HG03108 (cell line): ENCODE data around the gene SFXN2.

Source experiments
- ATAC-seq: cut with Tn5 transposase; IDR thresholded peaks from one replicate; pipeline ENCODE4 v1.9.1; 2021; ENCODE audit warnings: moderate library complexity; ENCODE audit not compliant: unreplicated experiment

The SFXN2 gene

DNA sequence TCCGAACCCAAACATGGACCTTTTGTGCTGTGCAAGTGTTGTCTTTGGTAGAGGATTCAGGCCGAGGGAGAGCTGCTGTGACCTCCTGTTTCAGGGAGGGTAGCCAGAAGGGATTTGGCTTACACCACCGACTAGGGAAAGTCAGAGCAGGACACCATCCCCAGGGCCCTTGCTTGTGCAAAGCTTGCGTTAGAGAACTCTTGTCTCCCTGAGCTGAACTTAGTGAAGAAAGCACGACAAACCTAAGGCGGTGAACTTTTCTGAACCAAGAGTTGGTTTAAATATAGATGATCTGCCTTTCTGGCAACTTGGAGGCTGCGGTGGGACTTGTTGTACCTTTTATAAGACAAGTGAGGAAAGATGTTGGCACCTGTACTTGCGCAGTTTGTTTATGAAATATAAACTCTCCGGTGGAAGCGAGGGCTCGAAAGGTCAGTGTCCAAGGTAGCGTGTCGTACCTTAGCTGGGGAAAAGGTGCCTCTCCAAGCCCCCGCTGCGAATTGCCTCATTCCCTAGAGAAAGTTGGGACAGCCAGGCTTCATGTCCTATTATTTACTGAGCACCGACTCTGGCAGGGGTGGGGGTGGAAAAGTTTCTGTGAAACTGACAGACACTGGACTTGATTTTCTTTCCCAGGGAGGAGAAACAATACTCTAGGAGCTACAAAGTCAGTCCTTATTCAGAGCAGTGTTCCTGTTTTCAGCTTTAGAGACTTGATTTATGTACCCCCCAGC, 60.9 kb downstream of the SFXN2 start:
- no peak for ATAC-seq

DNA sequence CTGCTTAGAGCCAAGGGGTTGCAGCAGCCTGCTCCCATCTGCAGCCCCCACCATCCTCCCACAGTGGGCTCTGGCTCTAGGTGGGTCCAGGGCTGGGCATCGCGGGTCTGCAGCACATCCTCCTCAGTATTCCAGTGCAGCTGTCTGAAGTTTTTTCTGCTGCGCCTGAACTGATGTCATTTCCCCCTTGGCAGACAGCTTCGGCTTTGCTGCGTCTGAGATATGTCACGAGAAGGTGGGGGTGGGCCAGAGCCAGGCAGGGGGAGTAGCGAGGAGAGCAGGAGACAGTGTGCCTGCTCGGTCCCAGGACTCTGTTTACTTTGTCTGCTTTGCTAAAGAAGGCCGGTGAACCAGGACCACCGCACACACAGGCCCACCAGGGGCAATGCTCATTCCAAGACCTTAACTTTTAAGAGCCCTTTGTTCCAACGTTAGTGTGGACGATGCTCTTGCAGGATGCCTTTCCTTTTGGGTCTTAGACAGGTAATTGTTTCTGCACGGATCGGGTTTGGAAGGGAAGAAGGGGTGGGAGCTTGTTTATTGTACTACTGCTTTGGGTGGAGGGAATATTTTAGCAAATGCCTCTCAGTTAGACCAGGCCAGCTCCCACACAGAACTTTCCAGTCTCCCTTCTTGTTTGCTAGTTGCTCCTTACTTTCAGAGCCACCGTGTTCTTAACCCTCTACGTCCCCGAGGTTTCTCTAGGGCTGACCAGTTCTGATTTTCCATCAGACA, 61.7 kb downstream of the SFXN2 start:
- no peak for ATAC-seq

DNA sequence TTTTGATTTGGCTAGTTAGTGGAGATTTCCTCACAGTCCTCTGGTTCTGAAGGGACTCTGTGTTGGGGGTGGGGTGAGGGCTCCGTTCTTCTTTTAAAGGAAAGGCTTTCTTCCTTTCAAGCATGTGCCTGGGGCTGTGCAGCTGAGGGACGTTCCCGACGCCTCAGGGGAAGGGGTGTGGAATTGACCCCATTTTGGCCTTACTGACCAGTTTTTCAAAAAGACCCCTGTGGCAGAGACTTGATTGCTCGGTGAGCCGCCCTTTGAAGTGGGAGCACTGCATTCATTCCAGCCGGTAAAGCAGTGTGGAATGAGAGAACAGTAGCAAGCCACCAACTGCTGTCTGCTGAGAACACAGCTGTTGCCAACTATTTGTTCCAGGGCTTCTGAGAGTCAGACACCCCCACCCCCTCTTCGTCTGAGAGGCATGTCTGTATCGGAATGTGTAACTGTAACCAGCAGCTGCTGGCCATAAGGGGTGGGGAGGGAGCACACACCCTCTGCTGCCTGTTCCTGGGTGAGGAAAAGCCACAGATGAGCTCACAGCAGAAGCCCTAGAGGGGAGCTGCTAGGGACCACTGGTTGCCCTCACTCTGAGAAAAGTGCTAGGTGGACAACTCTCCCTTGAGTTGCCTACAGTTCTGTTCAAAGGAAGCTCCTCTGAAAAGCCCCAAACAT, 62.5 kb downstream of the SFXN2 start:
- ATAC-seq: no peak

DNA sequence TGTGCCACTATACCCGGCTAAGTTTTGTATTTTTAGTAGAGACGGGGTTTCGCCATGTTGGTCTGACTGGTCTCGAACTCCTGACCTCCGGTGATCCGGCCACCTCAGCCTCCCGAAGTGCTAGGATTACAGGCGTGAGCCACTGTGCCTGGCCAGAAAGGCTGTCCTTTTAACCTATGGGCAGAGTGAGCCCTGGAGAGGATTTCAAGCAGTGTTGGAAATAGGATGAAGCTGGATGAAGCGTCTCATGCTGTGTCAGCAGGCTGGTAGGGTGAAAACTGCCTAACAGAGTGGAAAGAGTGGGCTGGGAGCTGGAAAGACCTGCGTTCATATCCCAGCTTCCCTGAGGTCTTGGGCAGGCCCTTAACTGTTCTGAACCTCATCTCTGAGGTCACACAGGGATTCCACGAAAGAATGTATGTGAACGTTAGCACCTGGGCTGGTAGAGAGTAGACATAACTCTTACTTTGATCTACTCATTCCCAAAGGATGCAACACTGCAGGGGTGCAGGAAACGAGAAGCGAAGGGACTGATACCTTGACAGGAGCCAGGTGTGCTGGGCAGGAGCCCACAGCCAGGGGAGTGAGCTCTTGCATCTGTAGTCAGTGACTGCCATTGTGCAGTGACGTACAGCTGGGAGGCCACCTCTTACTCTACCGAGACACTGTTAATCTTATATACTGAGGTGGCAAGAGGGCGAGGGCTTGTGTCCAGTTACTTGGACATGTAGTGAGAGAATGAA, 63.4 kb downstream of the SFXN2 start:
- ATAC-seq: no peak

DNA sequence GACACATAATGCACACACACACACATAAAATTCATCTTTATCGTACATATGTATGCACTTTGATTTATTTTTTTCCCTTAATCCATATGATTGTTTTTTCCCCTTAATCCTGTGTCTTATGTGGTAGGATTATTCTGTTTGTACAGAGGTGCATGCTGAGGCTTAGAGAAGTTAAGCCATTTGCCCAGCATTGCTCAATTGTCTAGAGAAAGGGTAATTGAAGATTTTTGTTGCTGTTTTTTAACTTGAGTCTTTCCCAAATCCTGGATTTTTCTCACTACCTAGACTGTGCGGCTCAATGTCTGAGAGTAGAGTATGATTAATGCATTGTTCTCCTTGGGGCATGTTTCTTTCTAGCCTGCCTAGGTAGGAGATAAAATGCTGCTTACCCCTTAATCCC, 64.3 kb downstream of the SFXN2 start:
- ATAC-seq: no peak

DNA sequence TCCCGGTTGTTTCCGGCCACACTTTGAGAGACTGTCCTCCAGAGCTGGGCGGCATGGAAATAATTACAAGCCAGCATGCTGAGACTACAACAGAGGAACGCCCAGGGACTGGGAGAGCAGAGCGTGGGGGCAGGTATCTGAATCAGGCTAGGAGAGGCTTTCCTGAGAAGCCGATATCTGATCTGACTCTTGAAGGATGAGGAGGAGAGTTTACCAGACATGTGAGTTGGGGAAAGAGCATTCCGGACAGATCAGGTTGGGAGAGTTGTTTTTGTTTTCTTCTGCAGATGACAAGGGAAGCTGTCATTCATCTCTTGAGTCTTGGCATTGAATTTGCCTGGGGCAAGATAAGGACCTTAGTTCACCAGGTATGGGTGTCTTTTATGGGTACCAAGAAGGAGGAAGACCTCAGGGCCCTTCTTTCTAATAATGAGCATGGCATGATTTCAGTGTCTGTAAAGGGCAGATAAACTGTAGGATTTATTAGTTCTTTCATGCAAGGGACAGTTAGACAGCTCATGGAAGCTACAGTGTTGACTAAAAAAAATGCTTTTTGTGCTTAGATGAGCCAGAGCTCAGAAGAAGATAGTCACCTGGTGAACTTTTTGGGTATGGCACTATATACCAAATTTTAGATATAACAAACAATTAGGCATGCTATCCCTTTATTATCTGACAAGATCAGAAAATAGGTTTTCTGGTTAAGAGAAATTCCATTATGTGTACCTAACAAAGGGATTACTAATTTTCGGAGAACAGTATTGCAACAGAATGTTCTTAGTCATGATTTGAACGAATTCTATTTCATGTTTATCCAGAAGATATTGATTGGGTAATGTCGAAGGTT, 65.5 kb downstream of the SFXN2 start:
- ATAC-seq: no peak

DNA sequence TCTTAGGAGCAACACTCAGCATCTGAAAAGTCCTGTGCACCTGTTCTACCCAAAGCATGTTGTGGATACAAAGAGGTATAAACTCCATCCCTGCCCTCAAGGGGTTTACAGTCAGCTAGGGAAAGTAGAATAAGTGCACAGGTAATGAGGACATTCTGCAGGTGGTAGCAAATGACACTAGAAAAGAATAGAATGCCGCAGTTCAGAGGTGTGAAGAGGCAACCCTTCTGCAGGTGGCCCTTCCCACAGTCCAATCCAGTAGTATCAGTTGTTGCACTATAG, 66.0 kb downstream of the SFXN2 start:
- no peak for ATAC-seq

DNA sequence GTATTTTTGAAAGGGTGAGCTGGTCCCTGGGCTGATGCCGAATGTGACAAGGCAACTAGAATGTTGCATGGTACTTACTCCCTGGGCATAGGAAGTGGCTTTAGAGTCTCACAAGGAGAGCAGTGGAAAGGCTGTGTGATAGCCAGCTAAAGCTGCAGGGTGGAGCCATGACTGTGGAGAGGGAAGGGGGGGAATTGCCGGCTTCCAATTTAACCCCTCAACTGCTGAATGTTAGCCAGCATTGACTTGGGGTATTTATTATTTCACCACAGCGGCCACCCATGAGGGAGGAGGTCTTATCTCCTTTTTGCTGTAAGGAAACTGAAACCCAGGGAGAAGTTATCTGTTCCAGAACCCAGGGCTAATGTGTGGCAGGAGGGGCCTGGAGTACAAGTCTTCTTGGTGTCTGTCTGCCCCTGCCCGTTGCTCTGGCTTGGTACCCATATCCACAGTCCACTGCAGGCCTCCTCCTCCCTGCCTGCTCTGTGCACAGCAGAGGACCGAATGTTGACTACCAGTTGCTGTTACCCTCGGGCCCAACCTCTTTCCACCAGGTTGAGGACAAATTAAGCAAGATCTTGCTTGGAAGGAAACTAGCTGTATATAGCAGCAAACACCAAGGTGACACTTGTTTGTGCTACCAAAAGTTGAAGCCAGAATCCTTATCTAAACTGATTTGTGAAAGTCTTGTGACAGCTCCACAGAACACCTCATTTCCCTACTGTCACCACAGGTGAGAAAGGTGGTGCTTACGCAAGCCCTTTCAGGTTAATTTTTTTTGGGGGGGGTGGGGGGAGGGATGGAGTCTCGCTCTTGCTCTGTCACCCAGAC, 66.9 kb downstream of the SFXN2 start:
- ATAC-seq: no peak

DNA sequence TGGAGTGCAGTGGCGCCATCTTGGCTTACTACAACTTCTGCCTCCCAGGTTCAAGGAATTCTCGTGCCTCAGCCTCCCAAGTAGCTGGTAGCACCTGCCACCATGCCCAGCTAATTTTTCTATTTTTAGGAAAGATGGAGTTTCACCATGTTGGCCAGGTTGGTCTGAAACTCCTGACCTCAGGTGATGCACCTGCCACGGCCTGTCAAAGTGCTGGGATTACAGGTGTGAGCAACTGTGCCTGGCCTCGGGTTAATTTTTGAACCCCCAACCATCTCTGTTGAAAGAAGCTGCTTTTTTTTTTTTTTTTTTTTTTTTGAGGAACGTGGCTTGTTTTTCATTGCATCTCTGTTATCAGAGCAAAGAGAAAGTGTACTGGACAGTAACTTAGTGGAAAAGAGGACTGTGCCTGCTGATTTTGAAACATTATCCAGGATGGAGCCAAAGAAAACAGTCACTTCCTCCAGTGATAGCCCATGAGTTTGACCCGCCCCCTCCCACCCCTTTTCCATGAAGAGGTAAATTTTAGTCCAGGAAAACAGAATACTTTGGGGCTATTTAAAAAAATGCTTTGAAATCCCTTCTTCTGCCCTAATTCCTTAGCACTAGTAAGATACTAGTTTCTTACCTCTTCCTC, 67.6 kb downstream of the SFXN2 start:
- no peak for ATAC-seq

DNA sequence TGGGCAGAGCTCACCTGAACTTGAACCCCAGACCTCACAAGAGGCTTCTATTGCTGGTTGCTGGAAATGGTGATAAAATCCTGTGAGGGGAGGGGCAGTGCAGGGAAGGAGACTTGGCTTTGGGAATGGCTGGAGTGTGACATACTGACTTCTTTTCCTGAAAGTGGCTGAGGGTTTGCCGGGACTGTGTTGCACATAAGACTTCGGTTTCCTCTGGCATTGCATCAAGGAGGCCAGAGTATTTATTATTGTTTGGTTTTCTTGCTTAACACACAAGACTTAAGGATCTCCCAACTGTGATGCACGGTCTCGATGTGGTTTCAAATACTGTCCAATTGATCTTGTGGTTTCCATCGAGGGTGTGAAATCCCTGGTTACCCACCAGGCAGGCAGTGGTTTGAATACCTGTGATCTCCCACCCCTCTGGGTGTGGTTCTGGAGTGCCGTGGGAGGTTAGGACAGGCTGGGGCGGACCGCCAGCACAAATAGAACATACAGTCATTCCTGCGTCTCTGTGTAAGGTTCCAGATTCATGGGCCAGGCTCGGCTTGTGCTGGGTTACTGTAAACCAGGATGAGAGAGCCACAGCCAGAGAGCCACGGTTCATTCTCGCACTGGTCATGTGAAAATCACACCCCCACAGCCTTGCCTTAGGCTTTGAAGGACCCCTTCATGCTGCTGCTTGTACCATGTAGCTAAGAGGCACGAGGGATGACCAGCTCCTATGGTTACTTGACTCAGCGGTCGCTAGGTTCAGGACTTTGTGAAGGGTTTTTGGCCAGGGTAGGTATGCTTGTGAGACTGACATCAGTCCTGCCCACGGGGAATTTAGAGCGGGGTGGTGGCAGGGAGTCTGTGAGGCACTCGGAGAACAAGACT, 68.5 kb downstream of the SFXN2 start:
- ATAC-seq: no peak

DNA sequence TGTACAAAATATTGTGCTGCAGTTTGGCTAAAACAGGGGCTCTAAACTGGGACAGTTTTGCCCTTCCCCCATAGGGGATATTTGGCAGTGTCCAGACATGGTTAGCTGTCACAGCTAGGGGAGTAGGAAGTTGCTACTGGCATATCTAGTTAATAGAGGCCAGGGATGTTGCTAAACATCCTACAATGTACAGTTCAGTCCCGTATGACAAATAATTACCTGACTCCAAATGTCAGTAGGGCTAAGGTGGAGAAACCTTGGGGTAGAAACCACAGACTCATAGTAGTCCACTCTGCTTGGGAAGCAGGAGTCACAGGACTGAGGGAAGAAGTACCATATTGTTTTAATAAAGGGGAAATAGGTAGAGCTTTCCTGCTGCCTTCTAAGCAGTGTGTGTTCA, 69.1 kb downstream of the SFXN2 start:
- no peak for ATAC-seq

DNA sequence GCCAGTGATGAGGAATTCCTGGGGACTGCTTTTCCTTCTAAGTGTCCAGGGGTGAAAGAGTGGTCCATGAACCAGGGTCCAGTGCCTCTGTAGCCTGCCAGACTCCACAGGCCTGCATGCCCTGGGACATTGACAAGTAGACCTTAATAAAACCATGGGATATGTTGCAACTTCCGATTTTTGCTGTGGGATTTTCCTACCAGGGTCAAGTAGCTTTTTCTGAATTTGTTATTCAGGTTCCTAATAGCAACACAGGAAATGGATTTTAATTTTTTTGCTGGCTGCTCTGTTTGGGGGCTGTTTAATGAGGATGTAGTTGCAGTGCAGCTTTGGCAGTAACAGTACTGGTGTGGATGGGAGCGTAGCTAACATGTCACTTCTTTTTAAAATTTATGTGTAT, 71.4 kb downstream of the SFXN2 start:
- ATAC-seq: no peak

DNA sequence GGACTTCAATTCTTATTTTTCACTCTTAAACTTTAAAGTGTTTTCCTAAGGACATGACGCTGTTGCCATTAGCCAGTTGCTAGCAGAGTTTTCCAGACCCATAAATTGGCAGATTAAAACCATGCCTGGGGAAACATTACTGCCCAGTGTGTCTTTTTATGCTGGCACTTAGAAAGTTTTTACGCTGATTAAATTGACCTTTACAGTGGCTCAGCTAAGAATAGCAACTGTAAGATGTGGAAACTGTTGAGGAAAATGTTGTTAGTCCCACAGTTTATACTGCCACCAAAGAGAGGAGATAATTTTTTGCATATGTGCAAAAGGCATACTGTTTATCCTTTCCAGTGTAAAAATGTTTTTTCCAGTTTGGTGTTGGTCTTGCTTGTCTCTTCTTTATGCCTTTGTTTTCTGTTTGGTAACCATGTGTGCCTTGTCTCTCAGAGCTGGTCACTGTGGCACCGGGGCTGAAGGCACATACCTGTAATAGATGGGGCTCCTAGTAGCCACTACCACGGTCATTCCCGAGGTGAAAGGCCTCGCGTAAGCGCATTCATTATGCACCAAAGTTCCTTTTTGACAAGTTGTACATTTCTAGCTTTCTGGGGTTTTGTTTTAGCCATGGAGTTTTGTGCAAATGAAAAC, 77.4 kb downstream of the SFXN2 start:
- ATAC-seq: no peak
